Glomerular visceral epithelial cell (primary cell): ENCODE results near the gene GABRG3.
"Not testable (repeated sequence)": the region's sequence is repeated elsewhere in the genome, so short reads cannot be mapped to it uniquely, and the experiment has no call there.

Experiments used
- DNase-seq: peaks from one replicate; pipeline ENCODE4 v3.0.0-alpha.2; 2016; ENCODE audit errors: extremely low spot score

GABRG3 gene

DNA sequence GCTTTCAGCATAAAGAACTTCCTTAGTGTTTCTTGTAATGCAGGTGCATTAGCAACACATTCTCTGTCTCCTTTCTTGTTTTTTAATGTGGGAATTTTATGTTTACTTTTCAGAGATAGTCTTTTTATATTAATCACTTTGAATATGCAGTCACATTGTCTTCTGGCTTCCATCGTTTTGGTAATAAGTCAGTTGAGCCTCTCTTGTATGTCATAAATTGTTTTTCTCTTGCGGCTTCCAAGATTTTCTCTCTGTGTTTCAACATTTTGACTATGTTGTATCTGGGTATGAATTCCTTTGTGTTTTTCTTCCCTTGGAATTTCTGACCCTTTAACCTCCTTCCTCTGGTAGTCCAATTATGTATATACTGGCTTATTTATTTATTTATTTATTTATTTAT is 25.3 kb downstream of the GABRG3 start:
- no peak for DNase-seq

DNA sequence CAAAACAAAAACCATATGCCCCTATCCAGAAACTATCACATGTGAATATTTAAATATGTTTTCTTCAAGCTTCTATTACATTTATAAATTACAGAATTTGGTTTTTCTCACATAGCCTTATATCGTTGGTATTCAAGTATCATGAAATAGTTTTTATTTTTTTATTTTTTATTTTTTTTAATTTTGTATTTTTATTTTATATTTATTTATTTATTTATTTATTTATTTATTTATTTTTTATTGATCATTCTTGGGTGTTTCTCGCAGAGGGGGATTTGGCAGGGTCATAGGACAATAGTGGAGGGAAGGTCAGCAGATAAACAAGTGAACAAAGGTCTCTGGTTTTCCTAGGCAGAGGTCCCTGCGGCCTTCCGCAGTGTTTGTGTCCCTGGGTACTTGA is 32.0 kb downstream of the GABRG3 start:
- DNase-seq: not testable (repeated sequence)

DNA sequence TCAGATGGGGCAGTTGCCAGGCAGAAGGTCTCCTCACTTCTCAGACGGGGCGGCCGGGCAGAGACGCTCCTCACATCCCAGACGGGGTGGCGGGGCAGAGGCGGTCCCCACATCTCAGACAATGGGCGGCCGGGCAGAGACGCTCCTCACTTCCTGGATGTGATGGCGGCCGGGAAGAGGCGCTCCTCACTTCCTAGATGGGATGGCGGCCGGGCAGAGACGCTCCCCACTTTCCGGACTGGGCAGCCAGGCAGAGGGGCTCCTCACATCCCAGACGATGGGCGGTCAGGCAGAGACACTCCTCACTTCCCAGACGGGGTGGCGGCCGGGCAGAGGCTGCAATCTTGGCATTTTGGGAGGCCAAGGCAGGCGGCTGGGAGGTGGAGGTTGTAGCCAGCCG is 33.2 kb downstream of the GABRG3 start:
- DNase-seq: not testable (repeated sequence)

DNA sequence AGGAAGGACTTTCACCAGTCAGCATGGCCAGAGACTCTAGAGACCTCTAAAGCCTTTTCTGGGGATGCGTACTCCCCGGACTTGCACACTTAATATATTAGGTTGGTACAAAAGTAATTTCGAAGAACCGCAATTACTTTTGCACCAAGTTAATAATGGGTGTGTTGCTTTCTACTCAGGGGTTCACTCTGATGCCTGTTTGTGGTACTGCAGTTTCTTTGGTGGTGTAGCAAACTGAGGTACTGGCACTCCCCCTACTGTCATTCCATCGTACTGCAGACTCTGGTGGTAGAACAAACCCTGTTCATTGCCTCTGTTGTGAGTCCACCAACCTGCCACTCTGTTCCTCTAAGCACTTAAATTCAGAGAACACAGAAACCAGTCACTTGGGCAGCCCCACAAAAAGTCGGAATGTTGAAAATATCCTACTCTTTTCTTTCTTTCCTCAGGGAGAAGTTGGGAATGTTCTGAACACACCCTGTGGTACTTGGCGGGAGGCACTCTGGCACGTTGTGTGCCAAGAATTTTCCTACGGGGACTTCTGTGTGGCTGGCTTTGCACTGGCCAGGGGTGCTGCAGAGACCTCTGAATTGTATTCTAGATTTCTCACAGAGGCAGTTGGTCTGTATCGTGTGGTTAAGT is 46.3 kb downstream of the GABRG3 start:
- no peak for DNase-seq

DNA sequence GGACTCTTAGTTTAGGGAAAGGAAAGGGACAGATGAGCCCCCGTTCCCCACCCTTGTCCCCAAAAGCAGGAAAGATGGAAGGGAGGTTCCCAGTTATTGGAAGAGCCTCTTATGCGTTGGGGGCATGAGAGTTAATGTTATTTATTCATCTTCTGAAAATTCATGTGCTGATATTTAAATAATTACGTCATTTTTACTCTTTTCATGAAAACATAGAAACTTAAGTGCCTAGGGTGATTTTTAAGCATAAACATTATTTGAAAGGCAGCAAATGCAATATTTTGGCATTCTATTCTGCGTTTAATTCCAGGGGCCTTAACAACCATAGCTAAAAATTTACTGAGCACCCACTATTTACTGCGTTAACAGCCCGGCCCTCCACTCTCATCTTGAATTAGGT is 48.7 kb downstream of the GABRG3 start:
- no peak for DNase-seq

DNA sequence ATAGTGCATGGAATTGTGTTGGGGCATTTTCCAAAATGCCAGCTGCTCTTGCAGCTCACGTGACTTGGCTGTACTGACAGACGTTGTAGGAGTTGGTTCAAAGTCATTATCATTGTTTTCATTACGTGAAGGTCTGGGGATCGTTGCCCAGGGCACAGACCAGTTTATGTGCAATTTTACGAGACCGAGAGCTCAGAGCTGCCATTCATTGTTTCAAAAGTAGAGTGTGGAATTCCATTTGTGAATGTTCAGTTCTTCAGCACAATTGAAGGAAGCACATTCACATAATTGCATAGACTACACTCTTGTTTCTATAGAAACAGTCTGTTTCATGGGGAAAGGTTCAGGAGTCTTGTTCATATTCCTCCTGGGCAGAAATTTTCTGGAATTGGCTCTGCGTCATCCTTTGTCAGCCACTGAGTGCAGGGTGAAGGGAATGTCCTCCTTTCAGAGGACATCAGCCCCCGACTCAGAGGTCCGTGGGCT is 54.5 kb downstream of the GABRG3 start:
- no peak for DNase-seq

DNA sequence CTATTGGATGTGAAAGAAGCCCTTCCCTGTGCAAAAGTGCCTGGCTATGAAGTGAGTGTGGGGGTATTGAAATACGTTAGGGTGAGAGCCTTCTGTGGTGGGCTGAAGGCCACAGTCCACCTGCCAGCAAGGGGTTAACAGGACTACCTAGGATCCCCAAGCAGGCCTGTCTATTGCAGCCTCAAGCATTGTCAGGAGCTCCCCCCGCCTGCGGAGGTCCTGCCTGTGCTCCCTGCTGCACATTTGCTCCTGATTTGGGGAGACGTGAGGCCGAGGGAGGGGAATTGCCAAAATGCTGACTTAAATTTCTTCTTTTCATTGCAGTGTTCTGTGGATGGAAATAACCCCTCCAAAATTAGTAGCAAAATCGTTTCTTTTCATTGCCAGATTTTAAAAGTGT is 56.2 kb downstream of the GABRG3 start:
- DNase-seq: no peak

DNA sequence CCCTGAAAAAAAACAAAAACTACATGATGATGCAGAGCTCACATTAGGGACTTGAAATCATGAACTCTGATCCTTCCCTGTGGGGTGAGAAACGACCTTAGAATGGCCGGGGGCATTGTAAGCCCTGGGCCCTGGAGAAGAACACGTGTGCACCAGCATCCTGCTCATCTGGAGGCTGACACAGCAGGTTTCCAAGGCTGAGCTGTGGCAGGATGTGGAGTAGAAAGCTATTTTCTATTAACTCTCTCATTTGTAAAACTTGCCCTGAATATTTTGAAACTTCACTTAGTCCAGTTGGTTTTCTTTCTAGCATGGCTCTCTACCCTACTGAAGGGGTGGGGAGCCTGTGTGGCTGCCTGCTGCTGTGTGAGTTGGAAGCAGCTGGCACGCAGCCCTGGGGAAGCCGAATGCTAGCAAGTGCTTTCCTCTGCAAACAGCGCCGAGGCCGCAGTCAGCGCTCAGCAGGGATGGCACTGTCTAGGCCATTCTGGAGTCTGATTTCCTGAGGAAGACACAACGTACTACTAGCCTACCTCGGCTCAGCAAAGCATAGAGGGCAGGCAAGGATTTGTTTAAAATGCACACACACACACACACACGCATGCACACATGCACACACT is 58.0 kb downstream of the GABRG3 start:
- no peak for DNase-seq

DNA sequence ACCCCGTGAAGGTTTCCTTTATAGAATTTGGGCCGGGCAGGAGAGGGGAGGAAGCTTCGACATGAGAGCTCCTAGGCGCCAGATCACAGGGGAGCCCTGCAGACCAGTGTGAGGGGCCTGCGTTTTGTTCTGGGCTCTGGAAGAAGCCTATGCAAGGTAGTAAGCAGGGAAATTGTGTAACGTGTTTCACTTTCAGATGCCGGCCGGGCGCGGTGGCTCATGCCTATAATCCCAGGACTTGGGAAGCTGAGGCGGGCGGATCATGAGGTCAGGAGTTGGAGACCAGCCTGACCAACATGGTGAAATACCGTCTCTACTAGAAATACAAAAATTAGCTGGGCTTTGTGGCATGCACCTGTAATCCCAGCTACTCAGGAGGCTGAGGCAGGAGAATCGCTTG is 65.2 kb downstream of the GABRG3 start:
- DNase-seq: no peak

DNA sequence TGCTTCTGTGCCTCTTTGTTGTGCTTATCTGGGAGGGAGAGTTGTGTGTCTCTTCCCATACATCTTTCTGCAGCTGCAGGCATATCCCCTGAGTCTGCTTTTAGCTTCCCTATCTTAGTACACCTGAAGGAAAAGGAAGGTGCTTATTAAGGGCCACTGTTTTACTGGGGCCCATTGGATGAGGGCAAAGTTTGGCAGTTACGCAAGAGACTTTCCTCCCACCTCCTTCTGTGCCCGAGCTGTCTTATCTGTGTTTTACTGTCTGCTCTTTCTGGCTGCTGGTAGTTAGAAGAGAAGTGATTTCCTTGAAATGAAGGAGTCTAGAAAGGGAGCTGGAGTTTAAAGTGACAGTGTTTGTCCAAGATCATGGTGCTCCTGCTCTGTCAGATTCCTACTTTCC is 66.5 kb downstream of the GABRG3 start:
- no peak for DNase-seq

DNA sequence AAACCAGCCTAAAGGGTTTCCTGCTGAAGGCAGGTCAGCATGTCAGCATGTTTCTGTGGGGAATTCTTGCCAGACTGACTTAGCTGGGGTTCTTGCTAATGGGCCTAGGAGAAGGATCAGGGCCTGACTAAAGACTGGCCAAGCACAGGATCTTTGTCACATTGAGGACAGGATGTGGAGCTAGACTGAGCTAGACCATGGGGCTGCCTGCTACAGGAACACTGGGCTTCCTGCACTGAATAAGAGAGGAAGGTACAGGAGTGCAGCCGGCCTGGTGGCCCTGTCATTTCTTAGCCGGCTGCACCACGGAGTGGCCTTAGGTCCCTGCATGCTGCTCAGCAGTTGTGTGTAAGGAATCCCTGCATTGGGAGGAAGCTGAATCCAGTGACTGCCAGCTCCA is 68.2 kb downstream of the GABRG3 start:
- no peak for DNase-seq

DNA sequence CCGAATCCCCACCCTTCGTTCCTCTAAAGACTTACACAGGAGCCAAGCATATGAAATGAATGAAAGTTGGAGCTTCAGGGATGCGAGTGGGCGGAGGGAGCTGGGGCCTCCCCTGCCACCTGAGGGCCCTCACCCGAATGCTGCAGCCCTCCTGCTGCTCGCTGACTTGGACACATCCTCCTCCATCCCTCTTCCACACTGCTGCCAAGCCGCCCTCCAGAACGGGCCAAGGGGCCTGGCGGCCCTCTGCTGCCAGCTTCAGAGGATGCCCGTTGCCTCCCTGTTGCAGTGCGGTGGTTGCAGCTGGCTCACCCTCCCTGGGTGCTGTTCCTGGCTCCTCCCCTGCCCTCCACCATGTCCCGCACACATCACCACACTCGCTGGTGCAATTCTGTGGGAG is 71.2 kb downstream of the GABRG3 start:
- DNase-seq: no peak

DNA sequence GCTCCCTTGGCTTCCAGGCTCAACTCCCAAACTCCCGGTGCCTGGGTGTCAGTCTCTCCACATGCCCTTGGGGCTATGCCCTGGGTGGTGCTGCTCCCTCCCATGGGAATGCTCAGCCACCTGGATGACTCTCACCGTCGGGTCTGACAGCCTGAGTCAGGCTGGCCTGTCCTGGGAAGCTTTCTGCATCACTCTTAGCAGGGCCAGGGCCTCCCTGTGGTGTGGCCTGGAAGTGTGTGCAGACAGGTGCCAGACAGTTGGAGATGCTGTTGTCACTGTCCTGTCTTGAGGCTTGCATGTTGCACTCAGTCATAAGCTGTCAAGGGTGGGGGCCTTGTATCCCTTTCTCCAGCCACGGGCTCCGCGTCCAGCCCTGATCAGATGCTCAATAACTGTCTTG is 71.7 kb downstream of the GABRG3 start:
- no peak for DNase-seq

DNA sequence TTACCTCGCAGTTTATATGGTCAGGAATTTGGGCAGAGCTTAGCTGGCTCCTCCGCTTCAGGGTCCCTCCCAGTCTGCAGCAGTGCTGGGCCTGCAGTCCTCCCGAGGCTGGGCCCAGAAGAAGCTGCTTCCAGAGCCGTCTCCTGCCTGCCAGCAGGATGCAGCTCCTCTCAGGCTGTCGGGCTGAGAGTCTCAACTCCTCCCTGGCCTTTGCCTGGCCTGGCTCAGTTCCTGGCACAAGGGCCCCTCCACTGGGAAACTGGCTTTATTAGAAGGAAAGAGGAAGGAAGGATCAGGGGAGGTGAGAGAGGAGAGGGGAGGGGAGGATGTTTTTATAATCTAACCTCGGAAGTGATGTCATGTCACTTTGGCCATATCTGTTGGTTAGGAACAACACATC is 72.8 kb downstream of the GABRG3 start:
- DNase-seq: no peak

DNA sequence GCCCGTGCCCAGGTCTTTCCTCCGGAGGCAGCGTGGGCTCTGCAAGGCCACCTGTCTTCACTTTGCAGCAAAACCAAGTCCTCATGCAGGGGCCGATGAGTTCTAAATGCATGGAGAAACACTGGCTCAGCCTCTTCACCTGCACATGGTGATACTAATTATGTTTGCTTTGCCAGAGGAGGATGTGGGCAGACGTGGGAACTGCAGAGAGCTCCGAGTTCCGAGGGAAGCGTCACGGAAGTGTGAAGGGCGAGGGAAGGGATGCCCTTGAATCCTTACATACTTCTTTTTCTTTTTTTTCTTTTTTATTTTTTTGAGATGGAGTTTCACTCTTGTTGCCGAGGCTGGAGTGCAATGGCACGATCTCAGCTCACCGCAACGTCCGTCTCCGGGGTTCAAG is 74.8 kb downstream of the GABRG3 start:
- DNase-seq: no peak

DNA sequence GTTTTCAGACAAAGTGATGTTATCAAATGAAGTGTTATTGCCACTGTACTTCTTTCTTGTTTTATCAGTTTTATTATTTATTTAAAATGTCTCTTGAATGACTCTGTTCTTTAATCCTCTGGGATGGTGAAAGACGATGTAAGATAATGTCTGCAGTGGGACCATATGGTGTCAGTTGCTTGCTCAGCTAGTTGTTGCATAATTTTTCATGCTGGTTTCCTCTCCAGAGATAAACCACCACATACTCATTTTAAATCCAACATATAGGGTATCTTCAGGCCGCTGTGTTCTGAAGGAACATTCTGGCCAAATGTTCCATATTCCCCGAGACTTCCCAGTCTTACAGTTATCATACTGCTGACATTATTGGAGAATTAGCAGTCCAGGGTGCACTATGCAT is 75.9 kb downstream of the GABRG3 start:
- DNase-seq: no peak

DNA sequence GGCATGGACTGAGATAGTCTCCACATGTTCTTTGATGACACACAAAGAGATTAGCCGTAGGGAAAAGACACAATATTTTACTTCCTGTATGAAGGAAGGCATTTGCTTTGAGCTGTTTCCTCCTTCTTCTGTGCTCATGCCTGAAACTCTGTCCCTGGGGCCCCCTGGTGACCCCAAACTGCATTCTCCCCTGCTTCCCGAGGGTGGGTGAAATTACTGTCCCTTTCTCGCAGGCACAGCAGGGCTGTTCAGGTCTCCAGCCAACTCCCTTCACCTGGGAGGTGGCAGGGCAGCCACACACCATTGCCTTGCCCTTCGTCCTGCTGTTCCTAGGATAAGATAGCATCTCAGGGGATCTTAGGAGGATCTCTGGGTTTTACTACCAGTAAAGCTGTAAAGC is 79.2 kb downstream of the GABRG3 start:
- no peak for DNase-seq

DNA sequence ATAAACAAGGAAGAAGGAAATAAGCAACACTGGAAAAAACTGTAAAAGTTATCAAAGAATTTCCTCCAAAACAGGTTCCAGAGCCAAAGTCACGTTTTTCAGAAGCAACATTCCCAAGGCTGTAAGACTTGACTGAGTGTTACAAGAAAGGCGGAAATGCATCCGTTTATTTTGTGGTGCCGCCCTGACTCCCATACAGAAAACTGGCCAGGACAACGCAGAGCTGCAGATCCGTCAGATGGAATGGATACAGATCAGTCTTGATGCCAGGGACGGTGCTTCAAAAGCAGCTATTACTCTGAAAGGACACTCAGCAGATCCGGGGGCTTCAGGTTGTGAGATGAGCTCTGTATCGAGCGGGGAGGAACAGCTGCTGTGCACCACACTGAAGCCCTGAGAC is 83.4 kb downstream of the GABRG3 start:
- no peak for DNase-seq

DNA sequence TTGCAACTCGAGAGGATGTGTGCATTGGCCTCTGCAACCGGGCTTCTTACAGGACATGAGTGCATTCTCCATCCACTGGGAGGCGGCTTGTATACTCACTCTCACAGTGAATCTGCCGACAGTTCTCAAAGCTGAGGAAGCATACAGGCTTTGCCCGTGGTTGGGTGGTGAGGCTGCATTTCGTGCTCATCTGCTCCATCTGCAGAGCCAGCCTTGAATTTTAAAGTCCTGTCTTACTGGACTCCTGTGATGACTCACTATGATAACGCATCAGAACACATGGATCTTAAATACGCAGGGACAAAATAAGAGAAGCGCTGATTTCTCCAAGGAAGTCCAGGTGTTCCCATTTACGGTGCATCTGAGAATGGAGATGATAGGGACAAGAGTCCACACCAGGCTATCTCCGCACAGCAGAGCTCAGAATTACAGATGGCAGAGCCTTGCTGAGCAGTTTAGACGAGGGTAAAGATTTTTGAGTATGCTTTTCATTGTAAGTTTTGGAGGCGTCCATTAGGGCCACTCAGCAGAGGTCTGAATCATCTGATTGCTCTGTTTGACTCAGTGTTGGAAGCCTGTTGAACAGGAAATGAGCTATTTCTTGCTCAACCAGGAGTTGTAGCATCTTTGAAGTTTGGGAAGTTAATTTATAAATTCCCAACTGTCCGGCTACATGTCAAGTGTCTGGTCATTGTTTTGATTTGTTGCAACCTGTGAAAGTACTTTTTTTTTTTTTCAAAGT is 87.1 kb downstream of the GABRG3 start:
- no peak for DNase-seq

DNA sequence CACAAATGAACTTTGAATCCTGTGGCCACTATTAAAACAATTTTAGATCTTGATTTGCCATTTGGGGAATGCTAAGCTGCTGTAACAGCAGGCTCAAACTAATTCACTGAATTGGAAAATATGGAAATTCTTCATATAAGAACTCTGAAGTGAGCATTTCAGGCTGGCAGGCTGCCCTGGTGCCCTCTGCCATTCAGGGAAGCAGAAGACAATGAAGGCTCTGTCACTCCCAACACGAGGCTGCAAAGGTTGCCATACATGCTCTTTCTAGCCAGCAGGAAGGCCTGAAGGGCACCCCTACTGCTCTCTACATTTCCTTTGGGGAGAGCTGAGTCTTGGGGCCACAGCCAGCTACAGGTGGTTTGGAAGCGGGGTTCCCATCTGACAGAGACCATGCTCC is 88.0 kb downstream of the GABRG3 start:
- DNase-seq: no peak

DNA sequence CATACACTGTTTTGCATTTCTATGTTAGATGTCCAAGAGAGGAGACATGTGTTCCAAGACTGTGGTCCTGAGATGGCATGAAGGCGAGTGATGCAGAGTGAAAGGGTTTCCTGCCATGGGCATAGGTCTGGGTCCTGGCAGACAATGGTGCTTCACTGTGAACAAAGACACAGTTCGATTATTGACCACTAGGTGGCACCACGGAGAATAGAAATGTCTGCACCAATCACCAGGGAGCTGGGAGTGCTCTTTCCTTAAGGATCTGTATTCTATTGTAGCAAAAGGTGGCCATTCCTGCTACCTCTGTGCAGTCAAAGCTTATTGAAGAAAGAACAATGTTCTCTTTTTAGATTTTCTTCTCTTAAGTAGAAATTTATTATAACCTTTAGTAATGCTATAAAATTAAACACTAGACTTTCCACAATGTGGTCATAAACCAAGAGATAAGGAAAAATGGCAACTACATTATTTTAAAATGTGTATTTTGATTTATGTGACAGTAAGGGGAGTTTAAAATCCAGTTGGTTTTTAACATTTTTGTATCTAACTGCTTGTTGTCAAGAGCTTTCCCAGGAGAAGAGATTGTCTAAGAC is 88.7 kb downstream of the GABRG3 start:
- no peak for DNase-seq

DNA sequence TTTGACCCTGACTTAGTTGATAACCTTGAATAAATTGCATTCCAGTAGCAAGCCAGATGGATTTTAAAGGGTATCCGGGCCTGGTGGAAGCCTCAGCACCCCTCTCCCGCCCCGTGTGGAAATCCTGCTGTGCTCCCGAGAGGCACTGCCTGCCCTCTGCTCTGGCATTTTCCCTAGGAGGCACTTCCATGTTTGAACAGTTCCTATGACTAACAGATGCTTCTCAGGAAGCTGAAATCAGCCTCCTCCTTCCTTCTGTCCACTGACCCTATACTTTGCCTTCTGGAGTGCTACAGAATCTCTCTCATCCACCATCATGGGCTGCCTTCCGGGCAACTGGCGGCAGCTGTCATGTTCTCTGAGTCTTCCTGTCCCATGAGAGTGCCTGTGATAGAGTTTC is 90.8 kb downstream of the GABRG3 start:
- DNase-seq: no peak

DNA sequence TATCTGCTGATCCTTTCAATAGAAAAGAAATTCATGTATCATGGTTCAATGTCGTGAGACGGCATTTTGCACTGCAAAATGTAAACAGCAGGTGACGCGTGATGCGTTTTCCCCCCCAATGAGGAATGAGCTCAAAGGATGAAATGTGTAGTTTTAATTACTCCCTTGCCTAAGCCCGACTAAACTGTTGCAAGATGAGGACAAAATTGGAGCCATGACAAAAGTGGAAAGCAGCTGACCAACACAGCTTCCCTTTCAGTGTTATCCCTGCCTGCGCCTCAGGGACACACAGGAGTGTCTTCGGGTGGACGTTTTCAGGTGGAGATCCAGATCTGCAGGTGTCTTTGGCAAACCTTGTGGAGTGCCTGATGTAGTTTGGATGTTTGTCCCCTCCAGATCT is 92.0 kb downstream of the GABRG3 start:
- no peak for DNase-seq
